ENCODE data around the gene LGR4.

LGR4 gene

DNA sequence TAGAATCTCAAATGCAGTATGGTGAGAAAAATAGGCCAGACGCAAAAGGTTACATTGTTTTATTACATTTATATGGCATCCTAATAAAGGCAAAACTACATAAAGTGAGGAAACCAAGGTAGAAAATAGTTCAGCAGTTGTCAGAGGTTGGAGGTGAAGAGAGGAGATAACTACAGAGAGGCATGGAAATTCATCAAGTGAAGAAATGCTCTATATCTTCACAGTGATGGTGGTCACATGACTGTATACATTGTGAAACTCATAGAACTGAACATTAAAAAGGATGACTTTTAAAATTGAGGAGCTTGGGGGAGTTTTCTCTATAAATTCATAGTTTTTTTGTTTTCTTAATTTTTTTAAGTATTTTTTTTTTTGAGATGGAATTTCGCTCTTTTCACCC, 14.4 kb downstream of the LGR4 start:
- no peak for DNase-seq

GRCh38 chr11:27456795-27457329, 15.7 kb downstream of the LGR4 start:
- no peak for DNase-seq

GRCh38 chr11:27456140-27456794, 16.3 kb downstream of the LGR4 start:
- peak; percentile 81 for DNase-seq

GRCh38 chr11:27455667-27456066, 16.9 kb downstream of the LGR4 start:
- no peak for DNase-seq

DNA sequence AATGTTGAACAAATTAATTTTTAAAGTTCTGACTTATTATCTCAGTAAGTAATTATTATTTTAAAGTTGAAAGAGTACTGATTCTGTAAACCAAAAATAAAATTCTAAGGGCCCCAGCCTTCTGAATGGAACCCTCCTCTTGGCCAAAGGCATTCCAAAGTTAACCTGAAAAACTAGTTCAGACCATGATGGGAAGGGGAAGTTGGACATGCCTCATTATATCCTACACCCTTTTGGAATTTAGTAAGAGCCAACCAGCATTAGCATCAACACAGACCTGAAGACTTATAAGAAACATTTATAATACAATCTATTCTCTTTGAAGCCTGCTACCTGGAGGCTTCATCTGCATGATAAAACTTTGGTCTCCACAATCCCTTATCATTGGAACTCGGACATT, 18.9 kb downstream of the LGR4 start:
- DNase-seq = no peak

- no peak for DNase-seq
Measured at GRCh38 chr11:27452147-27452546, 20.4 kb downstream of the LGR4 start.

GRCh38 chr11:27451244-27451965, 21.2 kb downstream of the LGR4 start:
- DNase-seq = no peak

DNA sequence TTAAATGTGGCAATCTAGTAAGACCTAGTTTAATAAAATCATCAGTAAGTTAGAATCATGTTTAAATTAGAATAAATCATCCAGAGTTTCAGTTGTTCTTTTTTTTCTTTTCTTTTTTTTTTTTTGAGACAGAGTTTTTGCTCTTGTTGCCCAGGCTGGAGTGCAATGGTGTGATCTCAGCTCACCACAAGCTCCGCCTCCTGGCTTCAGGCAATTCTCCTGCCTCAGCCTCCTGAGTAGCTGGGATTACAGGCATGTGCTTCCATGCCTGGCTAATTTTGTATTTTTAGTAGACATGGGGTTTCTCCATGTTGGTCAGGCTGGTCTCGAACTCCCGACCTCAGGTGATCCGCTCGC, 24.4 kb downstream of the LGR4 start:
- peak; percentile 65 for DNase-seq

GRCh38 chr11:27447288-27448183, 25.1 kb downstream of the LGR4 start:
- DNase-seq = peak; percentile 80

DNA sequence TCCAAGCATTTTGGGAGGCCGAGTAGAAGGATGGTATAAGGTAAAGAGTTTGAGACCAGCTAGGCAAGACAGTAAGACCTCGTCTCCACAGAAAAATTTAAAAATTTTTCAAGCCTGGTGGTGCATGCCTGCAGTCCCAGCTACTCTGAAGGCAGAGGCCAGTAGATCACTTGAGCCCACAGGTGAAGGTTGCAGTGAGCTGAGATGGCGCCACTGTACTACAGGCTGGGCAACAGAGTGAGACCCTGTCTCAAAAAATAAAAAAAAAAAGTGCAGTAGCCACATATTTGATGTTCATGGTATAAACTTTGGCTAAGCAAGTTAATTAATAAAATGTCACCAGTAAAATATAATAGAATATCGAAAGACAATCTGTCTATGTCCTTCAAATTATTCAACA, 27.0 kb downstream of the LGR4 start:
- no peak for DNase-seq

- no peak for DNase-seq
Measured at GRCh38 chr11:27444801-27445215, 27.8 kb downstream of the LGR4 start.

- no peak for DNase-seq
Measured at GRCh38 chr11:27443746-27444507, 28.7 kb downstream of the LGR4 start.

GRCh38 chr11:27443227-27443626, 29.4 kb downstream of the LGR4 start:
- no peak for DNase-seq

DNA sequence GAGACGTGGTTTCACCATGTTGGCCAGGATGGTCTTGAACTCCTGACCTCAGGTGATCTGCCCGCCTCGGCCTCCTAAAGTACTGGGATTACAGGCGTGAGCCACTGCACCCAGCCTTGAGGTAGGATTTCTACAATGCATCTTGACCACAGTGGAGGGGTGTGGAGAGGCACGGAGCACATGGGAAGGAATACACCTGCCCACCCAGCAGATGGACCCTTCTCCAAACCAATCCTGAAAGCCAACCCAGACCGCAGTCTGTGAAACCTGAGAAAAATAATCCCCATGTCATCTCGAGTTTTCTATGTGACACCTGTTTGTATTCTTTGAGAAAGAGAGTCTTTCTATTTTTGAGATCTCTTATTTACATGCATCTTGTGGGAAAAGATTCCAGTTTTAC, 32.5 kb downstream of the LGR4 start:
- no peak for DNase-seq

- DNase-seq = no peak
Measured at GRCh38 chr11:27438595-27438981, 34.0 kb downstream of the LGR4 start.

DNA sequence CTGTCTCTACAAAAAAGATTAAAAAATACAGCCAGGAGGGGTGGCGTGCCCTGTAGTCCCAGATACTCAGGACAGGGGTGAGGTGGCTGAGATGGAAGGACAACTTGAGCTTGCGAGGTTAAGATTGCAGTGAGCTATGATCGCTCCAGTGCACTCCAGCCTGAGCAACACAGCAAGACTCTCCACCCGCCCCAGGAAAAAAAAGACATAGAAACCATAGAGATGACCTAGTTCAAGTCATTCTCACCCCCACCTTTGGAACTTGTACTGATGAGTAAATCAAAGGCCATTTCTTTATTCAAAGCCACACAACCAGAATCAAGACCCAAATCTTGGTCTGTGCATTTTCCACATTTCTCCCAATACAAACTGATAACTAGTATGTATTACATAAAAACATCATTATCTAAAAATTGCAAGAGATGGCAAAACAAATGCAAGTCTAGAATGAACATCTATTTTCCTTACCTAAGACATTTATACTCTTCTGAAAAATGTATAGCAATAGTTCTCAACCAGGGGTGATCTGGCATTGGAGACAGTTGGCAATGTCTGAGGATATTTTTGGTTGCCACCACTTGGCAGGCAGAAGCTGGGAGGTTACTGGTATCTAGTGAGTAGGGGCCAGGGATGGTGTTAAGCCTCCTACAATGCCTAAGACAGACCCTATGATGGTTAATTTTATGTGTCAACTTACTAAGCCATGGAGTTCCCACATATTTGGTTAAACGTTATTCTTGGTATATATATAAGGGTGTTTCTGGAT, 34.6 kb downstream of the LGR4 start:
- no peak for DNase-seq

- no peak for DNase-seq
Measured at GRCh38 chr11:27436916-27437315, 35.7 kb downstream of the LGR4 start.

GRCh38 chr11:27433742-27434141, 38.8 kb downstream of the LGR4 start:
- DNase-seq = no peak

DNA sequence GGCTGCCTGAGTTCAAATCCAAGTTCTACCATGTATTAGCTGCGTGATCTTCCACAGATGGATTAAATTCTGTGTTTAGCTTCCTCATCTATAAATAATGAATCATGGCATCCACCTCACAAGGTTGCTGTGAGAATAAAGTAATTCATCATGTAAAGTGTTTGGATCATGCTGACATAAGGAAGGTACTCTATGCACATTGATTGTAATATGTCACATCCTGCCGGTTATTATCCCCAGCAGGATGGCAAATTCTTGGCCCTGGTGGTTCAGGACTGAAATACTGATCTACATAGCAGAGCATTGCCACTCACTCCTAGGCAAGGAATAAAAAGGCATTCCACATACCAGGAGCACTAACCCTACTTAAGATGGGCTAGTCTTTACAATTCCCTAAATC, 40.8 kb downstream of the LGR4 start:
- DNase-seq = no peak

GRCh38 chr11:27429761-27430393, 42.7 kb downstream of the LGR4 start:
- DNase-seq = peak; percentile 13

- peak; percentile 55 for DNase-seq
Measured at GRCh38 chr11:27427183-27427980, 45.2 kb downstream of the LGR4 start.

Measured in EL (cell line).